ENCODE results near the gene GLP2R.
"Not testable (repeated sequence)": the region's sequence is repeated elsewhere in the genome, so short reads cannot be mapped to it uniquely, and the experiment has no call there.

Gene GLP2R

DNA sequence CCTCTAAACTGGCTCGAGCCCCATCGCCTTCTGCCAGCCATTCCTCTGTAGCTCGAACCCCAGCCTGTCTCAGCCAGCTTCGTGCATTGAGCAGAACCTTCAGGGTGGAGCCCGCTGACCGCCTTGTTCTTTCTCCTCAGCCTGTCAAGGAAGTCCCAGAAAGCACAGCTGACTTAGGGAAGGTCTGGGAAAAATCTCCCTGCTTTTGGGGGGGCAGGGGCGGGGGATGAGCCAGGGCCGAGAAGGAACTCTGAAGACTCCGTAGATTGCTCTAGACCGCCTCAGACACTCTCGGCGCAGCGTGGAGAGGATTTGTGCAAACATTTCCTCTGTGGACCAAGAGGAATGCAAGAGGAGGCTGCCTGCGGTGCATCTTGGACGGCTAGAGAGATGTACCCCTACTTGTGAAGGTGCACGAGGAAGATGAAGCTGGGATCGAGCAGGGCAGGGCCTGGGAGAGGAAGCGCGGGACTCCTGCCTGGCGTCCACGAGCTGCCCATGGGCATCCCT is at the start of gene GLP2R:
Gene GLP2R (plus strand): TSS at position 284 of the 510 bp plus-strand sequence. CDS start 140 bp downstream, at position 424.
- no peak for DNase-seq (ENCODE audit: low read depth, low spot score)

GRCh38 chr17:9776911-9777310 is 48.8 kb upstream of the GLP2R start:
- DNase-seq (ENCODE audit: low read depth, low spot score) = no peak

DNA sequence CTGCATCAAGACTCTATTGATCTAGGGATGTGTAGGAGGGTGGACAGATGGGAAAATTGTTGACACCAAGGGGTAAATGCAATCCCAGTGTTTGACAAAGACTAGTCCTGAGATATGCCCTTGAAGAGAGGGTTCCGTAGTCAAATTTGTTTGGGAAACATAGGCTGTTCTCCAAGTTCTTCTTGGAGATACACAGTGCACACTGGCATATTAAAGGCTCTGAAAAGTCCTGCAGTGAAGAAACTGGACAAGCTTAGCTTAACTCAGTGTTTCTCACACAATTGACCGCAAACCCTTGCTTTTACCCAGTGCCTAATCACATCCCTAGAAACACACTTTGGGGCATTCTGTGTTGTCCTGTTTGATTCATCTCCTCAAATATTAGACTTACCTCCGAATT is 45.2 kb upstream of the GLP2R start:
- no peak for DNase-seq (ENCODE audit: low read depth, low spot score)

- DNase-seq (ENCODE audit: low read depth, low spot score) = no peak
These were observed 42.7 kb upstream of the GLP2R start for GRCh38 chr17:9783050-9783449.

DNA sequence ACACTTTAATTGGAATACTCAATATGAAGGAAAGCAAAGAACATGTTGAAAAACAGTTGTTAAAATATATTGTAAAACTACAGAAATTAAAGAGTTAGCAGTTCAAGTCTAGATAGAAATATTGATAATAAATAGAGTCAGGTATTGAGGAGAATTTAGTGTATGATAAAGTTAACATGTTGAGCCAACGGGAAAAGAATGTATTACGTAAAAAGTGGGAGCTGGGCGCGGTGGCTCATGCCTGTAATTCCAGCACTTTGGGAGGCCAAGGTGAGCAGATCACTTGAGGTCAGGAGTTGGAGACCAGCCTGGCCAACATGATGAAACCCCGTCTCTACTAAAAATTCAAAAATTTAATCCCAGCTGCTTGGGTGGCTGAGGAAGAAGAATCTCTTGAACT is 42.3 kb upstream of the GLP2R start:
- not testable (repeated sequence) for DNase-seq (ENCODE audit: low read depth, low spot score)

DNA sequence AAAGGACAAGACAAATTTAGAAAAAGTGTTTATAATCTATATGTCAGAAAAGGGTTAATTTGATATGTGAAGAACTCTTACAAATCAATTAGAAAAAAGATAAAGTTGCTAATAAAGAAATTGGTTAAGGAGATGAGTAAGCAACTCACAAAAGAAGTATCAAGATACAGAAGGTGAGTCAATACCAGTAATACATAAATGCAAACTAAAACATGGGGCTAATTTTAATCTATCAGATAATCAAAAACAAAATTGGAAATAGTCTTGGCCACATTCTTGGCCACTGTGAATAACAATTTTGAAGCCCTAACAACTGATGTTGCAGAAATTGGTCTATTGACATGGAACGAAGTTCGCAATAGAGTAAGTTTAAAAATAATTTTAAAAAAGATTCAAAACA is 41.2 kb upstream of the GLP2R start:
- DNase-seq (ENCODE audit: low read depth, low spot score) = no peak

DNA sequence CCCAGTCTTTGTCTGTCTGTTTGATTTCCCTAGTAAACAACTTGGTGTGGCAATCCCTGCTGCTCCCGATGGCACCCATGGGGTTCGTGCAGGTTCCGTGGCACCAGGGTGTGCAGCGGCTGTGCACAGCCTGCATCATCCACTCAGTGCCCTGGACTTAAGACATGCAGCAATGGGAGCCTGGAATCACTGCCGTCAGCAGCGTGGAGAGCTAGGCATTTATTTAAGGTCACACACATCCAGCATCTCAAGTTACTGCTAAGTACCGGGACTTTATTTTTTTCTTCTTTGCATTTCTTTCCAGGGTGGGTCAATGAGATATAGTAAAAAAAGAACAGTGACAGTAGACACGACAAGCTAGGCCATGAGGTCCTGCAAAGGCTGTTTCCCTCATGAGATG is 37.1 kb upstream of the GLP2R start:
- no peak for DNase-seq (ENCODE audit: low read depth, low spot score)

DNA sequence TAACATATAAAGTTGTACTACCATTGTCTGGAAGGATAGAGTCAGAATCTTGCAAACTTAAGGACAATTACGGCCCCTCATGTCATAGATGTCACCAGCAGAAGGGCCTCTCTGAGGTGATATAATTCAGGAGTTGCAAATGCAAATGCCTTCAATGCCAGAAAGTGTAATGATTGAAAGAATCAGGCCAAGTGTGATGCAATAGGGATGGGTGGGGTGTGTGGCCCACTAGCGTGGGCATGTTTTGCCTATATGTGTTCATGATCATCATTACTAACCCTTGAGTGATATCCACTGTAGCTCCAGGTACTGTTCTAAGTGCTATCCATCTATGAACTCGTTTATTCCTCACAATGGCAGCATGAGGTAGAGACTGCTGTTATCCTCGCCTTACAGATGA is 35.4 kb upstream of the GLP2R start:
- no peak for DNase-seq (ENCODE audit: low read depth, low spot score)

GRCh38 chr17:9790889-9791876 is 34.5 kb upstream of the GLP2R start, which contains the start of gene DHRS7C:
Gene DHRS7C, minus strand, starts transcription at chr17:9791592. Its CDS starts 308 bp downstream, at chr17:9791284.
- DNase-seq (ENCODE audit: low read depth, low spot score) = no peak

GRCh38 chr17:9792181-9792840 is 33.4 kb upstream of the GLP2R start:
- no peak for DNase-seq (ENCODE audit: low read depth, low spot score)

GRCh38 chr17:9798008-9798407 is 27.7 kb upstream of the GLP2R start:
- no peak for DNase-seq (ENCODE audit: low read depth, low spot score)

- DNase-seq (ENCODE audit: low read depth, low spot score) = no peak
These were observed 27.0 kb upstream of the GLP2R start for GRCh38 chr17:9798724-9799123.

GRCh38 chr17:9801505-9801904 is 24.2 kb upstream of the GLP2R start:
- DNase-seq (ENCODE audit: low read depth, low spot score) = no peak

- no peak for DNase-seq (ENCODE audit: low read depth, low spot score)
These were observed 23.4 kb upstream of the GLP2R start for GRCh38 chr17:9802294-9802693.

DNA sequence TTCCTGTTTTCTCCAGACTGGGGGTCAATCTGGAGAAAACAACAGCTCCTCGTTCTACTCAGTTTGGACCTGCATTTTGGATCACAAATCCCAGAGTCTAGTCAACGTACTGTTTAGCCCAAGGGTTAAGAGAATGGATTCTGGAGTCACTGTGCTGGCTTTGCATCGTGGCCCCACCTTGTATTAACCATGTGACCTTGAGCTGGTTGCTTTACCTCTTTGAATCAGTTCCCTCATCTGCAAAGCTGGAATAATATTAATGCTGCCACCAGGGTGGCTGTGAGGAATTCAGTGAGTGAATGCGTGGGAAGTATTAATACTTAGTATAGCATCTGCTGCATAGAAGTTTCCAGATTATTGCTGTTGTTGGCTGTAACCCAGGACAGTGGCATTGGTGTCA is 23.0 kb upstream of the GLP2R start:
- DNase-seq (ENCODE audit: low read depth, low spot score) = no peak

GRCh38 chr17:9805769-9806168 is 20.0 kb upstream of the GLP2R start:
- no peak for DNase-seq (ENCODE audit: low read depth, low spot score)

DNA sequence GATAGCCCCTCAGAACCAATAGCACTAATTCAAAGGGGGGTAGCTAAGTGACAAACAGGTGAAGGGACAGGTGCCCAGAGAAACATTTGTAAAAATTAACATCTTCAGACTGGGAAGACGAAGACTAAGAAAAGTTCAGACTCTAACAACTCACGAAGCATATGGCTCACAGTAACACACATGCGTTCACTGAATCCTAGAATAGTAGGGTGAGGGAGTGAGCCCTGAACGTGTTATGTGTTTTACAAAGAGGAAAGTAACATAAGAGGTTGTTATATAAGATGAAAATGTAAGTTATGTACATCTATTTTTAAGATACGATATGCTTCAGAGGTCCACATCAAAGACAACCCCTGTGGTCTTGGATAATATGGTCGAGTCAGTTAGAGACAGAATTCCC is 19.0 kb upstream of the GLP2R start:
- DNase-seq (ENCODE audit: low read depth, low spot score) = no peak

GRCh38 chr17:9809409-9809808 is 16.3 kb upstream of the GLP2R start:
- DNase-seq (ENCODE audit: low read depth, low spot score) = no peak

- DNase-seq (ENCODE audit: low read depth, low spot score) = no peak
These were observed 15.4 kb upstream of the GLP2R start for GRCh38 chr17:9810100-9810949.

DNA sequence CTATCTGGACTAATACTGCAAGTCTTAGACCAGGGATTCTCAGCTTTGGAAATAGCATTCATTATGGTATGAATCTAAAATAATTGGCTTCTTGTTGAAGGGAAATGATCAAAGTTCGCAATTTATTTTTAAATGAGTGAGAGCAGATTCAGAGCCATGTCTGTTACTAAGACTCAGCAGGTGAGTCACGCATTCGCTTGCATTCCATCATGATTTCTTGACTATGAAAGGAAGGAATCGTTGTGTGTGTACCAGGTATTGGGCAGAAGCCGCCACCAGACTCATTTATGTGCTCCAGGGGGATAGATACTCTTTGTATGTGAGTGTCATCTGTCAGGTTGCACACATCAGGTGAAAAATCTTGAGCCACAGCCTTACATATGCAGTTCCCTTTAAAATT is 14.6 kb upstream of the GLP2R start:
- no peak for DNase-seq (ENCODE audit: low read depth, low spot score)

DNA sequence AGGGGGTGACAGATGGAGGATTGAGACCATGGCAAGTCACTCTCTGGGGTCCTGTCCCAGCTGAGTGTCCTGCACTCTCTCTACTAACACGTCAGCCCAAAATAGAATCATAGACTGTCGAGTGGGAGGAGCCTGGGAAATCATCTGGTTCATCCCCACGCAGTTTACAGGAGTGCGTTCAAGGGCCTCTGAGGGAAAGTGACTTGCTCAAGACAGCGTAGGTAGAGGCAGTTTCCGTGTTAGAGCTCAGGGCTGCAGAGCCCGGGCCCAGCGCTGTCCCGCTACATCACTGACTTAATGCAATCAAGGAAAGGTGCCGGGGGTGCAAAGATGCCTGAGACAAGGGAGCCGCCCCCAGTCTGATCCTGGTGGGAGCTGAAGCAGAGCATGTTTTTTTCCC is 14.2 kb upstream of the GLP2R start:
- DNase-seq (ENCODE audit: low read depth, low spot score) = no peak

GRCh38 chr17:9813166-9813565 is 12.6 kb upstream of the GLP2R start:
- DNase-seq (ENCODE audit: low read depth, low spot score) = no peak

Measured in smooth muscle cell of the brain vasculature (primary cell).